ENCODE data around the gene ZFP62. TPM values are rescaled to one million over a fixed set of nuclear protein-coding genes. Genes with fewer than 3 reads are reported as not detected.

ZFP62 gene
- total RNA-seq, 1 donor from 2014 or later = 28.4 TPM

GRCh38 chr5:180868960-180869359, 7.9 kb upstream of the ZFP62 start:
- DNase-seq = peak; percentile 38

GRCh38 chr5:180866985-180867384, 5.9 kb upstream of the ZFP62 start:
- DNase-seq = no peak

- DNase-seq = peak; percentile 10
These were observed 5.1 kb upstream of the ZFP62 start for GRCh38 chr5:180865981-180866695.

- no peak for DNase-seq
These were observed 1.6 kb upstream of the ZFP62 start for GRCh38 chr5:180862645-180863044.

DNA sequence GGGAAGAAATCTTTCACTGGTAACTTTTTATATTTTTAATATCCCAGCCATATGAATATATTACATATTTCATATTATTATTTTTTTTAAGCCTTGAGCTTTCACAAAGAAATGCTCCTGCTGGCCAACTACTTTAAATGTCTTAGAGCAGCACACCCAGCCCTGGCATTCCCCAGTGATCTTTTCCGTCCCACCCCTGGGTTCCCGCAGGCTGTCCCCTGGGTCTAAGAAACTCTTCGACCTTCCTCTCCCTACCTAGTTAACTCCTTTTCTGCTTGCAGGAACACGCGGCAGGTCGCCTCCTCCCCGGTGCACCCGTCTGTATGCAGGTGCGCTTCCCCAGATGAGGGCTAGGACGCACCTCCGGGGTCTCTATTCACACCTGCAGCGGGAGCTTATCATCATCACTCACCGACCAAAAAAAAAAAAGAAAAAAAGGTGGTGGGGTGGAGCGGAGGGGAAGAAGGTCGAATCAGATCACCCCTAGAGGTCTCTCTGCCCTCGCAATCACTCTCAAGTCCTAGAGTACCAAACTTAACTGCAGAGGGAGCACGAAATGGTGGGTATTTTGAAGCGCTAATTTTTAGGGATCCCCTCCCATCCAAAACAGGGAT, 696 bp downstream of the ZFP62 start:
- no peak for DNase-seq

- no peak for DNase-seq
These were observed 2.5 kb downstream of the ZFP62 start for GRCh38 chr5:180858586-180858985.

DNA sequence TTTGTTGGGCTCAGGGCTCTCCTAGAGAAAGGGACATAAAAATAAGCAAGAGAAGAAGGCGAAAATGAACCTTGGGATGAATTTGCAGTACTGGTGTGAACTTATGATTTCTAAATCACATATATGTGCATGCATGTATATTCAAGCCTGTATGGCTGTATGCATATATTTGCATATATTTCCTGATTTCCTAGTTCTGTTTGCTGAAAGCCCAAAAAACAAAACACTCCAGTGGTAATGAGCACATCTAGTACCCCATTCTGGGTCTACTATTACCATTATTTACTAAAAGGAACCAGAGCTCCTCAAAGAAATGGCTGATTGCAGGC, 7.3 kb downstream of the ZFP62 start:
- no peak for DNase-seq

DNA sequence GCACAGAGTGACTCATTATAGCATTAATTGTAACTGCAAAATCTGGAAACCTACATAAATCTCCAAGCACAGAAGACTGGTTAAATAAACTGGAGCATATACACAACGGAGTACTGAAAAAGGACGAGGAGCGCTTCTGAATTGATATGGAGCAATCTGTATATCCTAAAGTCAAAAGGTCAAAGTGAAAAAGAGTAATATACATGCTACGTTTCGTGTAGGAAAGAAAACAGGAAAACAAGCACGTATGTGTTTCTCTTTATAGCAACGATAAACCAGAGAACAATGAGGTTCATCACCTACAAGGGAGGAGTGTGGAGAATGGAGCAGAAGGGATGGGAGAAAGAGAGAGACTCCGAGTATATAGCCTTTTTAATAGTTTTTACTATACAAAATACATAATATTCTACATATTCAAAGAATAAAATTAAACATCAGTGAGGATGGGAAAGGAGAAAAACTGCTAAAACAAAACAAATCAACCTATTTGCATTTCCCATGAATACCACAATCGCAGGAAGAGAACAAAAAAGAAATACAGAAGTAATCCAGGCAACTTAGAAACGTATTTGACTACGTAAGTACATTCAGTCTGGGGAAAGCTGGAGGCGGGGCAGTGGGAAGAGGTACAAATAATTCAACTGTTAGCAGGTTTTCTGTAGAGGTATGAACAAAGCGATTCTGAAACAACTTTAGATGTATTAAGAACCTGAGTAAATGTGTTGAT, 7.8 kb downstream of the ZFP62 start:
- no peak for DNase-seq

- no peak for DNase-seq
These were observed 8.6 kb downstream of the ZFP62 start for GRCh38 chr5:180852495-180852894.

GRCh38 chr5:180850434-180851078, 10.5 kb downstream of the ZFP62 start:
- no peak for DNase-seq

- DNase-seq = no peak
These were observed 11.2 kb downstream of the ZFP62 start for GRCh38 chr5:180849827-180850226.

- DNase-seq = no peak
These were observed 12.2 kb downstream of the ZFP62 start for GRCh38 chr5:180848878-180849277.

DNA sequence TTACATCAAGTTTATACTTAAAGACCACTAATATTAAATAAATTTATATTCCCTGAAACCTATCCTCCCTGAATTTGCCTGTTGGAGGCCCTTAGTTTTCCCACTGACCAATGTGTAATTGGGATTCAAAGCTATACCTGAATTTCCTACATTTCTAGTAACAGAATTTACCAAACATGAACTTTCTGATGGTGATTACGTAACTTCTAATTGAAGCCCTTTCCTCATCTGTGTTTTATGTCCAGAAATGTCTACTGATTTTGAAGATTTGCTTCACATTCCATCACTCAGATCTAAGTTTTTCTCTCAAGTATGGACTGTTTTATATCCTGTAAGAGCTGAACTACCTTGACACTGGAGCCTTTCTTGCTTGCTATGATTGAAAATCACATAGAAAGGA, 12.8 kb downstream of the ZFP62 start:
- no peak for DNase-seq

DNA sequence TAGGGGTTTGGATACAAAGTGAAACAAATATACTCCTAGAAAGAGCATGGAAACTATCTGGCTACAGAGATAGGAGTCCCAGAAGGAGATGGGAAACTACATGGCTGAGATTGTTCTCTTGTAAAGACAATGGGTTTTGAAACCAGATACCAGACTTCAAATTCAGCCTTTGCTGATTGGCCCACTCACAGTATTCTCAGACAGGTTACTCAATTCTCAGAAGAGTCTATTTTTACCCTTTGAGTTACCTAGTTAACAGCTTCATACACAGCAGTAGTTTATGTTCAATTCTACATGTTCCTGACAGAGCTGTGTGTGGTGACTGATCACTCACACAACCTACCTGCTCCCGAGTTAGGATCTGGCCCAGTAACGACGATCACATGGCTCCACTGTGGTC, 14.1 kb downstream of the ZFP62 start:
- DNase-seq = no peak

- DNase-seq = no peak
These were observed 16.2 kb downstream of the ZFP62 start for GRCh38 chr5:180844858-180845257.

DNA sequence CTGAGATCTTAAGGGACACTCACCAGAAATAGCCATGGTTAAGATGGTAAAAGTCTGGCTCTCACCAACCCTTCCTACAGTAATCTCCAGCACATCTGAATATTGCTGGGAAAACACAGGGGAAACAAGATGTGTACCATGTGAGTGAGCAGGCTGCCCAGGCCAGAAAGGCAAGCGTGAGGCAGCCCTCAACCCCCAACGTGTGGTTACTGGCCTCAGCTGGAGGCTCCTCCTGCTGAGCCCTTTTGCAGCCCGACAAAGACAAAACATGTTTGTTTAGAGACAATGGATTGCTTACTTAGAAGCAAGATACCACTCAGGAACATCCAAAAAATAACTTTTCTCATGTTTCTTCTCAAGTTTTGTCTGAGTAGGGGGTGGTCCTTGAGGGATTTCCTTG, 16.6 kb downstream of the ZFP62 start:
- no peak for DNase-seq

DNA sequence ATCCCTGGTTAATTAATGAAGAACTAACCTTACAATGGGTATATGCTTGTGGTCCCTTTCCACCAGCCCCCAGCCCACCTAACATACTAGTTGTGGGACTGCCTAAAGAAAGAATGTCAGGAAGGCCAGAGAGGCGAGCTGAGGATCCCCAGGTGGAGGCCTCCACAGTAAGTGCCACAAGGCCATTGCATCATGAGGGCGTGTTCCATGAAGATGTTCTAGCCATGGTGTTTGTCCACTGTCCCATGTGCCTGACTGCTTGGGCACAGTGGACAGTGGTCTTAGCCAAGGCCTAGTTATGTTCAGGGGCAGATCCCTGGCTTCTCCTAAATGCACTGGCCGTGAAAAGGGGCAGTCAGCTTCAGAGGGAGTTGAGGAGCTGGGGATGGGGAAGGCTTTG, 21.1 kb downstream of the ZFP62 start:
- DNase-seq = no peak

GRCh38 chr5:180839227-180839626, 21.8 kb downstream of the ZFP62 start:
- DNase-seq = no peak

GRCh38 chr5:180837478-180837877, 23.6 kb downstream of the ZFP62 start:
- no peak for DNase-seq

- DNase-seq = no peak
These were observed 28.4 kb downstream of the ZFP62 start for GRCh38 chr5:180832638-180833068.

DNA sequence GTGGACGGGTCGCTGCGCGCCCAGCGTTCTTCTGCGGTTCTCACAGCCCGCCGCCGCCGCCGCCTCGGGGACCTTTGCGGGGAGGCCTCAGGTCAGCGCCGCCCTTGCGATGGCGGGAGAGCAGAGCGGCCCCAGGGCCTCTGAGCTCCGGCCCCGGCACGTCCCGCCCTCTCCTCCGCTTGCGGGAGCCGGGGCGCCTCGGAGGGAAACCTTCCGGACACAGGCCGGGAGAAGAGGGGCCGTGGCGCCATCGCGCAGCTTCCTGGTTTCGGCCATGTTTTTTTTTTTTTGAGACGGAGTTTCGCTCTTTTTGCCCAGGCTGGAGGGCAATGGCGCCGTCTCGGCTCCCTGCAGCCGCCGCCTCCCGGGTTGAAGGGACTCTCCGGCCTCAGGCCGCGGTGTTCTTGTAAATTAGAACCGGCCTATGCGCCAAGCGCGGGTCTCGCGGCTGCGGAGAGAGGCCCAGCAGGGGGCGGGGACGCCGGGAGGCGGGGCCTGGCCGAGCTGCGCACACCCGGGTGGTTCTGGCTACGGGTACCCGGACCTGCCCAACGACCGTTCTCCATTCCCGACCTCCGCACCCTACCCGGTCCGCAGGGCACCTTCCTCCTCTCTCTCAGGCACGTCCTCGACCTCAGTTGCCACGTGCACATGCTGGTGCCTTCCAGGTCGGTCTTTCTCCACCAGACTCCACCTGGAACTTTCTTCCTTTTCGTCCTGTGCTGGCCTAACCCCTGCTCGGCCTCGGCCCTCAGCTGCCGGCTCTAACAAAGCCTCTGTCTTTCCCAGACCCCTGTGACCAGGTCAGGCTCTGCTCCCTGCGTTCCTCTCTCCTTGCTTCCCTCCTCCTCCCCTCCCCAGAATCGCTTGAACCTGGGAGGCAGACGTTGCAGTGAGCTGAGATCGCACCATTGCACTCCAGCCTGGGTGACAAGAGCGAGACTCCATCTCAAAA, 29.7 kb downstream of the ZFP62 start:
- DNase-seq = peak; percentile 38
